ENCODE measurements around the gene SDS. TPM values are rescaled to one million over a fixed set of nuclear protein-coding genes. Genes with fewer than 3 reads are reported as not detected.

SDS gene
- total and polyA plus RNA-seq, 9 donors, result 0.09 to 0.32 (median 0.13) TPM; not detected in 4

DNA sequence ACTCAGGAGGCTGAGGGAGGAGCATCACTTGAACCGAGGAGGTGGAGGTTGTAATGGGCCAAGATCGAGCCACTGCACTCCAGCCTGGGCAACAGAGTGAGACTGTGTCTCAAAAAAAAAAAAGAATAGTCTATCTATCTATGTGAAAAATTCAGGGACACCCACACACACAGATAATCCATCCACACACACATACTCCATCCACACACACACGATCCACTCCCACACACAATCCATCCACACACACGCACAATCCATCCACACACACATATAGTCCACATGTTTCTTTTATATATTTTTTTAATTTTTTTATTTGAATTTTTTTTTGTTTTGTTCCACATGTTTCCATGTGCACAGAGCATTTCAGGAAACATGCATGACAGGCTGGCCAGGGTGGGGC is 3.3 kb downstream of the SDS start:
- H3K9me3 ChIP-seq (replicated peaks; ENCODE audit: control insufficient read depth, low read depth, low read length), result peaks cover 2% of the 10 kb centered on the region
- H3K4me1 ChIP-seq (ENCODE audit: control insufficient read depth, insufficient read depth, low read length), result peaks cover 4% of the 10 kb centered on the region
- peaks cover 3% of the 10 kb centered on the region for H3K27me3 ChIP-seq (ENCODE audit: control insufficient read depth, insufficient read depth, low read length)
- no peak overlapping the region for H3K27ac ChIP-seq (ENCODE audit: low read length)
- H3K4me3 ChIP-seq (ENCODE audit: low read length), result no peak overlapping the region
- no peaks in the 10 kb centered on the region for H3K36me3 ChIP-seq (ENCODE audit: control insufficient read depth, insufficient read depth, low read length)
- no CpG with 5 or more reads among the region's 4 CpGs for WGBS (ENCODE audit: insufficient coverage)
- DNase-seq, result no peak

DNA sequence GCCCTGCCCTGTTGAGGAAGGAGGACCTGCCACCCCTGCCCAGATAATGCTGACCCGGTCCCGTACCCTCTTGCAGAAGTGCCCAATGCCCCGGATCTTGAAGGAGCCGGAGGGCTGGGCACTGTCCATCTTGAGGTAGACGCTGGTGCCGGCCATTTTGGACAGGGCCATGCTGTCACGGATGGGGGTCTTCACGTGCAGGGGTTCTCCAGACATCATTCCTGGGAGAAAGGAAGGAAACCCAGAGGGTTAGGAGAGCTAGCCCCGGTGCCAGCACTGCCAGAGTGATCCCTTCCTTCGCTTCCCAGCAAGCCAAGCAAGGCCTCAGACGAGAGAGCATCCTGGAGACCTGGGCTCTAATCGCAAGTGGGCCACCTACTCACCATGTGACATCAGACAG is 4.2 kb downstream of the SDS start:
- Histone ChIP-seq H3K4me1 (ENCODE audit: control insufficient read depth, insufficient read depth, low read length) (peaks cover 4% of the 10 kb centered on the region), H3K9me3 (replicated peaks; ENCODE audit: control insufficient read depth, low read depth, low read length) (peaks cover 2% of the 10 kb centered on the region), H3K27me3 (ENCODE audit: control insufficient read depth, insufficient read depth, low read length) (peaks cover 3% of the 10 kb centered on the region), H3K27ac (ENCODE audit: low read length) (no peak overlapping the region), H3K4me3 (ENCODE audit: low read length) (no peak overlapping the region), H3K36me3 (ENCODE audit: control insufficient read depth, insufficient read depth, low read length) (no peaks in the 10 kb centered on the region)
- 83% methylated on average over 10 of the region's 12 CpGs for WGBS (ENCODE audit: insufficient coverage)
- no peak for DNase-seq

DNA sequence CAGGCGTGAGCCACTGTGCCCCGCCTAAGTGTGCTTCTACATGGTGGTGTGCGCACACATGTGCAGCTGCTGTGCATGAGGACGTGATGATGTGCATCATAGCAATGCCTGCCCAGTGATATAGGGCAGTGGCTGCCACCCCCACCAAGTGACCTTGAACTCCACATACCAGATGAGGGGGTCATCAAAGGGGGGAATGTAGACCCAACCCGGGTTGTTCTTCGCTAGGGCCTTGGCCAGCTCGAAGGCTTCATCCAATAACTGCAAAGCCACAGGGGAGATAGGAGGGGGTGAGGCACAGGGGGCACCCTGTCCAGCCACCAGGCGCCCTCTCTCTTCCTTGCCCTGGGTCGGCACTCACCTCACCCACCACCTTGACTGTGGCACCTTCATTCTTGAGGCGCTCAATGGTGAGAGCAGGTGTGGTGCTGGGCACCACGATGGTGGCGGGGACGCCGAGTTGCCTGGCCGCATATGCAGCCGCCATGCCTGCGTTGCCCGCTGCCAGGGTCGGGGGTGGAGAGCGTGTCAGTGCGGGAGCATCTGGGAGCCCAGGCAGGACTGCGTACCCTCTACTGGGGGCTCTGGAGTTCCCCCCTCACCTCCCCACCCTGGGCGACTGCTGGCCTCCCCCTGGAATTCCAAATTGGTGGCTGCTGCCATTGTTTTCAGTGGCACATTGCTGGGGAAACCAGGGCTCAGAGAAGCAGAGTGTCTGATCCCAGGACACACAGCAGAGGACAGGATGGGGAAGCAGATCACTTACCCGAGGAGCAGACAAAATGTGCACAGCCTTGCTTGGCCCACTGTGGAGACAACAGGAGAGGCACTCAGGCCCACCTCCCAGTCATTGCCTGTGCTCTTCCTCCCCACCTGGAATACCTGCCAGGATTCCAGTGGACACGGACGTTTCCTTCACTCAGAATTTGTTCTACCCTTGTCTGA is 5.1 kb downstream of the SDS start:
- WGBS (ENCODE audit: insufficient coverage), result 88% methylated on average over 15 of the region's 26 CpGs
- Histone ChIP-seq H3K4me3 (ENCODE audit: low read length) (no peak overlapping the region), H3K9me3 (replicated peaks; ENCODE audit: control insufficient read depth, low read depth, low read length) (peaks cover 2% of the 10 kb centered on the region), H3K27ac (ENCODE audit: low read length) (no peak overlapping the region), H3K36me3 (ENCODE audit: control insufficient read depth, insufficient read depth, low read length) (no peaks in the 10 kb centered on the region), H3K27me3 (ENCODE audit: control insufficient read depth, insufficient read depth, low read length) (peaks cover 3% of the 10 kb centered on the region), H3K4me1 (ENCODE audit: control insufficient read depth, insufficient read depth, low read length) (peaks cover 2% of the 10 kb centered on the region)
- DNase-seq, result no peak

- Histone ChIP-seq H3K27ac (ENCODE audit: low read length) (no peak overlapping the region), H3K4me3 (ENCODE audit: low read length) (no peak overlapping the region), H3K27me3 (ENCODE audit: control insufficient read depth, insufficient read depth, low read length) (peaks cover 3% of the 10 kb centered on the region), H3K4me1 (ENCODE audit: control insufficient read depth, insufficient read depth, low read length) (no peaks in the 10 kb centered on the region), H3K9me3 (replicated peaks; ENCODE audit: control insufficient read depth, low read depth, low read length) (peaks cover 2% of the 10 kb centered on the region), H3K36me3 (ENCODE audit: control insufficient read depth, insufficient read depth, low read length) (no peaks in the 10 kb centered on the region)
- WGBS (ENCODE audit: insufficient coverage), result 25% methylated on average over 2 of the region's 10 CpGs
- DNase-seq, result no peak
Measured at GRCh38 chr12:113397497-113398197, 6.0 kb downstream of the SDS start.

GRCh38 chr12:113396828-113397496 is 6.7 kb downstream of the SDS start:
- Histone ChIP-seq H3K27ac (ENCODE audit: low read length) (no peak overlapping the region), H3K4me1 (ENCODE audit: control insufficient read depth, insufficient read depth, low read length) (no peaks in the 10 kb centered on the region), H3K36me3 (ENCODE audit: control insufficient read depth, insufficient read depth, low read length) (no peaks in the 10 kb centered on the region), H3K4me3 (ENCODE audit: low read length) (no peak overlapping the region), H3K27me3 (ENCODE audit: control insufficient read depth, insufficient read depth, low read length) (peaks cover 3% of the 10 kb centered on the region), H3K9me3 (replicated peaks; ENCODE audit: control insufficient read depth, low read depth, low read length) (peaks cover 2% of the 10 kb centered on the region)
- 74% methylated on average over 8 of the region's 16 CpGs for WGBS (ENCODE audit: insufficient coverage)
- DNase-seq, result no peak

GRCh38 chr12:113396200-113396599 is 7.5 kb downstream of the SDS start:
- Histone ChIP-seq H3K36me3 (ENCODE audit: control insufficient read depth, insufficient read depth, low read length) (peaks cover under 1% of the 10 kb centered on the region), H3K4me3 (ENCODE audit: low read length) (no peak overlapping the region), H3K27ac (ENCODE audit: low read length) (no peak overlapping the region), H3K9me3 (replicated peaks; ENCODE audit: control insufficient read depth, low read depth, low read length) (peaks cover 2% of the 10 kb centered on the region), H3K27me3 (ENCODE audit: control insufficient read depth, insufficient read depth, low read length) (peaks cover 3% of the 10 kb centered on the region), H3K4me1 (ENCODE audit: control insufficient read depth, insufficient read depth, low read length) (no peaks in the 10 kb centered on the region)
- DNase-seq, result no peak

DNA sequence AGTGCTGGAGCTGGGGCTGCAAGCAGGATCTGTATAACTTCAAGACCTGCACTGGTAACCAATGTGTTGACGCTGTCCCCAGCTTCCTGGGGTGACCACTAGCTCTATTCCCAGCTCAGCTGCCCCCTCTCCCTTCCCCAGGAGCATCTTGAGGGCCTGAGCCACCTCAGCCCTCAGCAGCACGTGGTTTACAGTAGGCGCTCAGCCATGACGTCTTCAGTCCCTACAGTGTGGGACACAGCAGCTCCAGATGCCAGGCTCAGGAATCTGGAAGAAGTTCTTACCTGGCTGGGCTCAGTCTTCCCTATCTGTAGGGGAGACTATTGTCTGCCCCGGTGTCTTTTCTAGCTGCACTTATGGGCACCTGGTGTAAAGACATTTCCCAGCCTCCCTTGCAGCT is 8.6 kb downstream of the SDS start:
- H3K4me3 ChIP-seq (ENCODE audit: low read length), result no peak overlapping the region
- DNase-seq, result no peak
- peaks cover 5% of the 10 kb centered on the region for H3K36me3 ChIP-seq (ENCODE audit: control insufficient read depth, insufficient read depth, low read length)
- peaks cover 3% of the 10 kb centered on the region for H3K27me3 ChIP-seq (ENCODE audit: control insufficient read depth, insufficient read depth, low read length)
- peaks cover 2% of the 10 kb centered on the region for H3K9me3 ChIP-seq (replicated peaks; ENCODE audit: control insufficient read depth, low read depth, low read length)
- H3K27ac ChIP-seq (ENCODE audit: low read length), result no peak overlapping the region
- WGBS (ENCODE audit: insufficient coverage), result 63% methylated on average over 4 of the region's 5 CpGs
- H3K4me1 ChIP-seq (ENCODE audit: control insufficient read depth, insufficient read depth, low read length), result no peaks in the 10 kb centered on the region

DNA sequence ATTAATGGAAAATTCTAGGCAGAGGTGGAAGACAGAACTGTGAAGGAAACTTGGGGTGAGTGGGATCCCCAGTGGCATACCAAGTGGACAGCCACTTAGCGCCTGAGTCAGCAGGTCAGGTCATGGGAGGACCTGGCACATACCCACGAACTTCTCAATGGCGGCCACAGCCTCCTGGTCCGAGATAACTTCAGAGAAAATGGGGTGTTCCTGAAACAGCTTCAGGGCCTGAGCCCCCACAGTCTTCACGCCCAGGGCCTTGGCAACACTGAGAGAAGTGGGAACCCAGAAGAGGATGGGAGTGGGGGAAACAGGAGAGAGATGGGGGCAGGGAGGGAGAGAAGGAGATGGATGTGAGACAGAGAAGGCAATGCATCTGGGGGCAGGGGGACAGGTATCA is 9.9 kb downstream of the SDS start:
- Histone ChIP-seq H3K4me1 (ENCODE audit: control insufficient read depth, insufficient read depth, low read length) (no peaks in the 10 kb centered on the region), H3K4me3 (ENCODE audit: low read length) (no peak overlapping the region), H3K27ac (ENCODE audit: low read length) (no peak overlapping the region), H3K27me3 (ENCODE audit: control insufficient read depth, insufficient read depth, low read length) (peaks cover 3% of the 10 kb centered on the region), H3K9me3 (replicated peaks; ENCODE audit: control insufficient read depth, low read depth, low read length) (peaks cover 2% of the 10 kb centered on the region), H3K36me3 (ENCODE audit: control insufficient read depth, insufficient read depth, low read length) (peaks cover 5% of the 10 kb centered on the region)
- no peak for DNase-seq
- WGBS (ENCODE audit: insufficient coverage), result 82% methylated on average over 5 of the region's 5 CpGs

DNA sequence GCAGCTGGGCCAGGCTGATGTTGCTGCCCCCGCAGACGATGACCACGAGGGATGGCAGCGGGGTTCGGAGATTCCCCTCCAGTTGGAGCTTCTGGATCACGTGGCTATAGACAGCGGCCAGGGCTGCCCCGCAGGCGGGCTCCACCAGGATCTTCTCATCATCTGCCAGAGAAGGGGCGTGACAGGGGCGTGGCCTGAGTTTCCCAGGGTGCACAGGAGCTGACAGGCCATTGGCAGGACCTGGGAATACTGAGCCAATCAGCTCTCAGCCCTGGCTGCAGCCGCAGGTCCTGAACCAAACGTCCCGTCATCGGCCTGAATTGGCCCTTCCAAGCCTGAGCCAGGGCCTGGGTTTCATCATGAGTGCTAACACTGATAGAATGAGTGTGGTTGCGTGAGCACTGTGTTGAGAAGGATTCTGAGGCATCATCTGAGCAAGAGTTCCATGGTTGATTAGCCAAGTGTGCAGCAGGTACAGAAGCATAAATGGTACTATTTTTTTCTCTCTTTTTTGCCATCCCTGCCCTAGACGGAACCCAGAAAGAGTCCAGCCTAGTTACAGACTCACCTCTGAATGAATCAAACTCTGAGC is 10.6 kb downstream of the SDS start:
- Histone ChIP-seq H3K9me3 (replicated peaks; ENCODE audit: control insufficient read depth, low read depth, low read length) (peaks cover 2% of the 10 kb centered on the region), H3K36me3 (ENCODE audit: control insufficient read depth, insufficient read depth, low read length) (peaks cover 8% of the 10 kb centered on the region), H3K4me3 (ENCODE audit: low read length) (no peak overlapping the region), H3K27ac (ENCODE audit: low read length) (no peak overlapping the region), H3K27me3 (ENCODE audit: control insufficient read depth, insufficient read depth, low read length) (peaks cover 3% of the 10 kb centered on the region), H3K4me1 (ENCODE audit: control insufficient read depth, insufficient read depth, low read length) (no peaks in the 10 kb centered on the region)
- WGBS (ENCODE audit: insufficient coverage), result 55% methylated on average over 16 of the region's 17 CpGs
- no peak for DNase-seq

GRCh38 chr12:113392520-113392919 is 11.2 kb downstream of the SDS start:
- no peaks in the 10 kb centered on the region for H3K4me1 ChIP-seq (ENCODE audit: control insufficient read depth, insufficient read depth, low read length)
- DNase-seq, result no peak
- H3K27me3 ChIP-seq (ENCODE audit: control insufficient read depth, insufficient read depth, low read length), result peaks cover 3% of the 10 kb centered on the region
- peaks cover 2% of the 10 kb centered on the region for H3K9me3 ChIP-seq (replicated peaks; ENCODE audit: control insufficient read depth, low read depth, low read length)
- no peak overlapping the region for H3K27ac ChIP-seq (ENCODE audit: low read length)
- H3K4me3 ChIP-seq (ENCODE audit: low read length), result no peak overlapping the region
- H3K36me3 ChIP-seq (ENCODE audit: control insufficient read depth, insufficient read depth, low read length), result peaks cover 12% of the 10 kb centered on the region
- WGBS (ENCODE audit: insufficient coverage), result 93% methylated on average over 3 of the region's 7 CpGs

Data from muscle of leg (tissue), 11 donors.